H9 (cell line): ENCODE measurements around the gene MOB3A. TPM values are rescaled to one million over a fixed set of nuclear protein-coding genes. Genes with fewer than 3 reads are reported as not detected.

Experiments
- DNase-seq: peaks from one replicate; pipeline ENCODE4 v3.0.0-alpha.2; 2017
- H2AFZ ChIP-seq: one replicate; pipeline ENCODE4 v1.6.1; 2013; ENCODE audit warnings: mild to moderate bottlenecking, low read length, control low read depth, moderate library complexity
- H2AK5ac ChIP-seq: 2 replicates; pipeline ENCODE4 v1.6.1; 2013; ENCODE audit warnings: low read length, control low read depth, mixed read lengths; ENCODE audit not compliant: insufficient read length
- H2BK120ac ChIP-seq: one replicate; pipeline ENCODE4 v1.6.1; 2013; ENCODE audit warnings: low read depth, mild to moderate bottlenecking, low read length, control low read depth, inconsistent platforms; ENCODE audit not compliant: poor library complexity, severe bottlenecking
- H2BK12ac ChIP-seq: 2 replicates; pipeline ENCODE4 v1.6.1; 2013; ENCODE audit warnings: low read length, control low read depth, mixed read lengths, low read depth; ENCODE audit not compliant: insufficient read length
- H2BK15ac ChIP-seq: 2 replicates; pipeline ENCODE4 v1.6.1; 2013; ENCODE audit warnings: low read depth, low read length, control low read depth
- H2BK20ac ChIP-seq: one replicate; pipeline ENCODE4 v1.6.1; 2013; ENCODE audit warnings: low read depth, mild to moderate bottlenecking, low read length, control low read depth, inconsistent platforms; ENCODE audit not compliant: poor library complexity, severe bottlenecking
- H2BK5ac ChIP-seq: 2 replicates; pipeline ENCODE4 v1.6.1; 2013; ENCODE audit warnings: low read length, control low read depth, mixed read lengths; ENCODE audit not compliant: insufficient read length
- H3K14ac ChIP-seq: 2 replicates; pipeline ENCODE4 v1.6.1; 2013; ENCODE audit warnings: low read length, control low read depth; ENCODE audit not compliant: insufficient read depth
- H3K18ac ChIP-seq: 2 replicates; pipeline ENCODE4 v1.6.1; 2013; ENCODE audit warnings: low read depth, mild to moderate bottlenecking, mixed read lengths, low read length, control low read depth; ENCODE audit not compliant: insufficient read length
- H3K23ac ChIP-seq: 2 replicates; pipeline ENCODE4 v1.6.1; 2013; ENCODE audit warnings: low read length, control low read depth, mixed read lengths, low read depth; ENCODE audit not compliant: insufficient read length
- H3K23me2 ChIP-seq: 2 replicates; pipeline ENCODE4 v1.6.1; 2013; ENCODE audit warnings: low read depth, mild to moderate bottlenecking, mixed read lengths, low read length, control low read depth; ENCODE audit not compliant: insufficient read length, poor library complexity, severe bottlenecking
- H3K27ac ChIP-seq: 2 replicates; pipeline ENCODE4 v1.5.1; 2013; ENCODE audit warnings: low read length, control low read depth, mixed read lengths, low read depth; ENCODE audit not compliant: insufficient read length
- H3K27me3 ChIP-seq: 2 replicates; pipeline ENCODE4 v1.6.1; 2013; ENCODE audit warnings: low read length, control low read depth, inconsistent platforms; ENCODE audit not compliant: insufficient read depth
- H3K4ac ChIP-seq: 2 replicates; pipeline ENCODE4 v1.6.1; 2013; ENCODE audit warnings: low read depth, mild to moderate bottlenecking, control low read depth, inconsistent platforms, low read length, moderate library complexity
- H3K4me1 ChIP-seq: 2 replicates; pipeline ENCODE4 v1.6.1; 2013; ENCODE audit warnings: low read length, control low read depth, inconsistent platforms; ENCODE audit not compliant: insufficient read depth
- H3K4me2 ChIP-seq: 2 replicates; pipeline ENCODE4 v1.6.1; 2013; ENCODE audit warnings: low read length, control low read depth, mixed read lengths; ENCODE audit not compliant: insufficient read length, insufficient read depth
- H3K56ac ChIP-seq: 2 replicates; pipeline ENCODE4 v1.6.1; 2013; ENCODE audit warnings: low read depth, mild to moderate bottlenecking, mixed read lengths, low read length, control low read depth; ENCODE audit not compliant: insufficient read length
- H3K79me1 ChIP-seq: 2 replicates; pipeline ENCODE4 v1.6.1; 2013; ENCODE audit warnings: low read depth, mild to moderate bottlenecking, moderate library complexity, low read length, control low read depth, inconsistent platforms; ENCODE audit not compliant: insufficient read depth, poor library complexity, severe bottlenecking
- H3K79me2 ChIP-seq: 2 replicates; pipeline ENCODE4 v1.6.1; 2013; ENCODE audit warnings: low read length, control low read depth, inconsistent platforms; ENCODE audit not compliant: insufficient read depth
- H3K9ac ChIP-seq: 2 replicates; pipeline ENCODE4 v1.6.1; 2013; ENCODE audit warnings: low read length, control low read depth, mixed read lengths; ENCODE audit not compliant: insufficient read length; ENCODE audit errors: extremely low read depth
- H3K9me3 ChIP-seq: one replicate; pipeline ENCODE4 v1.6.1; 2013; ENCODE audit warnings: low read depth, low read length, inconsistent platforms; ENCODE audit not compliant: control insufficient read depth
- H3T11ph ChIP-seq: one replicate; pipeline ENCODE4 v1.6.1; 2013; ENCODE audit warnings: mild to moderate bottlenecking, low read length, control low read depth, inconsistent platforms
- H4K20me1 ChIP-seq: one replicate; pipeline ENCODE4 v1.6.1; 2013; ENCODE audit not compliant: control insufficient read depth, insufficient read length, insufficient read depth
- H4K5ac ChIP-seq: 2 replicates; pipeline ENCODE4 v1.6.1; 2013; ENCODE audit warnings: low read depth, mild to moderate bottlenecking, mixed read lengths, low read length, control low read depth; ENCODE audit not compliant: insufficient read length
- H4K8ac ChIP-seq: replicated peaks from 2 replicates; pipeline ENCODE4 v1.6.1; 2013; ENCODE audit warnings: low read length, control low read depth, mixed read lengths, low read depth; ENCODE audit not compliant: insufficient read length
- H4K91ac ChIP-seq: 2 replicates; pipeline ENCODE4 v1.6.1; 2013; ENCODE audit warnings: low read depth, mild to moderate bottlenecking, moderate library complexity, mixed read lengths, low read length, control low read depth; ENCODE audit not compliant: insufficient read length
- H3K27ac Mint-ChIP-seq, 3 experiments: 2 replicates in 2 of 3; 3 replicates in 1 of 3; pipeline ENCODE4 v1.8.0; 2020 to 2021; ENCODE audit warnings: mixed read lengths in 3 of 3, mild to moderate bottlenecking in 1 of 3, moderate library complexity in 1 of 3
- H3K27me3 Mint-ChIP-seq: 2 replicates; pipeline ENCODE4 v1.8.0; 2021; ENCODE audit warnings: low read depth, mild to moderate bottlenecking, moderate library complexity, mixed read lengths
- H3K36me3 Mint-ChIP-seq, 3 experiments: 2 replicates in 2 of 3; 3 replicates in 1 of 3; pipeline ENCODE4 v1.8.0; 2020 to 2021; ENCODE audit warnings: low read depth in 3 of 3, mixed read lengths in 3 of 3; ENCODE audit not compliant: insufficient read depth in 1 of 3
- H3K4me1 Mint-ChIP-seq, 2 experiments: 2 replicates each; pipeline ENCODE4 v1.8.0; 2020; ENCODE audit warnings: mixed read lengths in 2 of 2
- H3K4me3 Mint-ChIP-seq, 2 experiments: 2 replicates in 1 of 2; 3 replicates in 1 of 2; pipeline ENCODE4 v1.8.0; 2020 to 2021; ENCODE audit warnings: mild to moderate bottlenecking in 2 of 2, mixed read lengths in 2 of 2, moderate library complexity in 1 of 2
- H3K9me3 Mint-ChIP-seq, 2 experiments: 2 replicates in 1 of 2; 3 replicates in 1 of 2; pipeline ENCODE4 v1.8.0; 2020; ENCODE audit warnings: mild to moderate bottlenecking in 2 of 2, mixed read lengths in 2 of 2, moderate library complexity in 1 of 2
- CTCF ChIP-seq: fragments of 200-600 bp; sonication (generic); conservative IDR thresholded peaks from 3 replicates; pipeline ENCODE4 v1.8.0; 2021; ENCODE audit warnings: antibody characterized with exemption, mild to moderate bottlenecking
- WGBS: extraction: QIAGEN DNeasy Blood & Tissue Kit; methylation state at CpG from one replicate; pipeline ENCODE4 v1.1.7; 2013; ENCODE audit warnings: missing lambda C conversion rate, low lambda C conversion rate, mixed read lengths; ENCODE audit not compliant: insufficient read length; ENCODE audit errors: extremely low coverage; 5-methylcytosine and 5-hydroxymethylcytosine counted together
- total RNA-seq: library from RNA; stranded (reverse); gene quantifications from 2 replicates; pipeline ENCODE4 v1.2.1, GENCODE V29; 2021

The MOB3A gene
- total RNA-seq, 1 experiment from 2014 or later: 11.5 TPM

GRCh38 chr19:2112516-2113320 lies 16.6 kb upstream of the MOB3A start:
- H3K14ac ChIP-seq: no peak overlapping the region
- no peak overlapping the region for H2BK120ac ChIP-seq
- H4K20me1 ChIP-seq: no peaks in the 10 kb centered on the region
- no peaks in the 10 kb centered on the region for H3K23me2 ChIP-seq
- no peak overlapping the region for H3T11ph ChIP-seq
- H3K9me3 Mint-ChIP-seq: no peaks in the 10 kb centered on the region
- H3K9me3 ChIP-seq: no peaks in the 10 kb centered on the region
- no peaks in the 10 kb centered on the region for H3K79me1 ChIP-seq
- H2AK5ac ChIP-seq: no peak overlapping the region
- no peaks in the 10 kb centered on the region for H3K4me1 ChIP-seq
- no CpG with 5 or more reads among the region's 23 CpGs for WGBS
- no peak overlapping the region for H3K27ac ChIP-seq
- peak overlapping the region in 2 of 3 experiments; percentile 44 to 80; a peak in 2 of 7 replicates for H3K27ac Mint-ChIP-seq
- TF ChIP-seq CTCF: no peak
- H3K4ac ChIP-seq: no peak overlapping the region
- H3K4me3 Mint-ChIP-seq: no peak overlapping the region
- no peaks in the 10 kb centered on the region for H3K4me1 Mint-ChIP-seq
- H2BK12ac ChIP-seq: no peak overlapping the region
- H2AFZ ChIP-seq: no peak overlapping the region
- no peak overlapping the region for H2BK5ac ChIP-seq
- no peak overlapping the region for H3K4me2 ChIP-seq
- no peak for DNase-seq
- no peak overlapping the region for H2BK15ac ChIP-seq
- H4K8ac ChIP-seq: no peak overlapping the region
- H3K27me3 Mint-ChIP-seq: no peaks in the 10 kb centered on the region; the same call in 1 of the 2 replicates
- no peak overlapping the region for H3K9ac ChIP-seq
- no peak overlapping the region for H3K18ac ChIP-seq
- H4K5ac ChIP-seq: no peak overlapping the region
- H2BK20ac ChIP-seq: no peak overlapping the region
- H3K23ac ChIP-seq: no peak overlapping the region
- no peaks in the 10 kb centered on the region for H3K27me3 ChIP-seq
- H3K36me3 Mint-ChIP-seq: peaks cover 43 to 72% (median 70%) of the 10 kb centered on the region in 3 experiments
- H4K91ac ChIP-seq: no peak overlapping the region
- no peak overlapping the region for H3K56ac ChIP-seq
- H3K79me2 ChIP-seq: no peaks in the 10 kb centered on the region
